ENCODE measurements around the gene USP37.

Gene USP37

DNA sequence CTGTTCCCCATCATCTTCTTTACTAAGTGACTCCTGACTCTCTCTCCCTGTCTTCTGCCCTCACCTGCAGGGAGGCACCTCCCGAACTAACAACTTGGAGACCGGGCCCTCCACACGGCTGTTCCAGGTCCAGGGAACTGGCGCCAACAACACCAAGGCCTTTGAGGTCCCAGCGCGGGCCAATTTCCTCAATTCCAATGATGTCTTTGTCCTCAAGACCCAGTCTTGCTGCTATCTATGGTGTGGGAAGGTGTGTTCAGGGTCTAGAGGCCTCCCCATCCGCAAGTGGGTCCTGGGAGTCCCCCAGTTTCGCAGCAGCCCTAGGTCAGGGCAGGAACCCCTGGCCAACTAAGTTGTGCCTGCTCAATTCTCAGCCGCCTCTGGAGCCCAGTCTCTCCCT lies 133.7 kb downstream of the USP37 start:
- no peak for ATAC-seq
- TF ChIP-seq CREB5 (CRISPR knock-in tag; IDR thresholded peaks at IDR 0.05; ENCODE audit: low read depth): no peak
- TF ChIP-seq OSR1 (CRISPR knock-in tag; IDR thresholded peaks at IDR 0.05): no peak
- TF ChIP-seq, protein P1, sequence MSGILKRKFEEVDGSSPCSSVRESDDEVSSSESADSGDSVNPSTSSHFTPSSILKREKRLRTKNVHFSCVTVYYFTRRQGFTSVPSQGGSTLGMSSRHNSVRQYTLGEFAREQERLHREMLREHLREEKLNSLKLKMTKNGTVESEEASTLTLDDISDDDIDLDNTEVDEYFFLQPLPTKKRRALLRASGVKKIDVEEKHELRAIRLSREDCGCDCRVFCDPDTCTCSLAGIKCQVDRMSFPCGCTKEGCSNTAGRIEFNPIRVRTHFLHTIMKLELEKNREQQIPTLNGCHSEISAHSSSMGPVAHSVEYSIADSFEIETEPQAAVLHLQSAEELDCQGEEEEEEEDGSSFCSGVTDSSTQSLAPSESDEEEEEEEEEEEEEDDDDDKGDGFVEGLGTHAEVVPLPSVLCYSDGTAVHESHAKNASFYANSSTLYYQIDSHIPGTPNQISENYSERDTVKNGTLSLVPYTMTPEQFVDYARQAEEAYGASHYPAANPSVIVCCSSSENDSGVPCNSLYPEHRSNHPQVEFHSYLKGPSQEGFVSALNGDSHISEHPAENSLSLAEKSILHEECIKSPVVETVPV (CRISPR knock-in tag; IDR thresholded peaks at IDR 0.05): no peak
- TF ChIP-seq TOX (CRISPR knock-in tag; IDR thresholded peaks at IDR 0.05; ENCODE audit: borderline replicate concordance): no peak
- TF ChIP-seq TCF4 (CRISPR knock-in tag; IDR thresholded peaks at IDR 0.05; ENCODE audit: borderline replicate concordance): no peak
- TF ChIP-seq ZFP3 (CRISPR knock-in tag; IDR thresholded peaks at IDR 0.05): no peak
- no peak for TF ChIP-seq GLIS3 (CRISPR knock-in tag; IDR thresholded peaks at IDR 0.05)
- TF ChIP-seq TSHZ2 (CRISPR knock-in tag; IDR thresholded peaks at IDR 0.05): no peak
- TF ChIP-seq RARB (CRISPR knock-in tag; IDR thresholded peaks at IDR 0.05): no peak
- TF ChIP-seq POU6F1 (CRISPR knock-in tag; IDR thresholded peaks at IDR 0.05; ENCODE audit: borderline replicate concordance, low read depth): no peak
- no peak for TF ChIP-seq ZC3H10 (CRISPR knock-in tag; IDR thresholded peaks at IDR 0.05)
- TF ChIP-seq PPARA (CRISPR knock-in tag; IDR thresholded peaks at IDR 0.05; ENCODE audit: borderline replicate concordance): no peak
- TF ChIP-seq ESRRG (CRISPR knock-in tag; IDR thresholded peaks at IDR 0.05): no peak
- no peak for TF ChIP-seq ISL1 (CRISPR knock-in tag; IDR thresholded peaks at IDR 0.05)
- TF ChIP-seq BACH2 (CRISPR knock-in tag; IDR thresholded peaks at IDR 0.05; ENCODE audit: borderline replicate concordance): no peak
- TF ChIP-seq SNAI2 (CRISPR knock-in tag; IDR thresholded peaks at IDR 0.05): no peak

DNA sequence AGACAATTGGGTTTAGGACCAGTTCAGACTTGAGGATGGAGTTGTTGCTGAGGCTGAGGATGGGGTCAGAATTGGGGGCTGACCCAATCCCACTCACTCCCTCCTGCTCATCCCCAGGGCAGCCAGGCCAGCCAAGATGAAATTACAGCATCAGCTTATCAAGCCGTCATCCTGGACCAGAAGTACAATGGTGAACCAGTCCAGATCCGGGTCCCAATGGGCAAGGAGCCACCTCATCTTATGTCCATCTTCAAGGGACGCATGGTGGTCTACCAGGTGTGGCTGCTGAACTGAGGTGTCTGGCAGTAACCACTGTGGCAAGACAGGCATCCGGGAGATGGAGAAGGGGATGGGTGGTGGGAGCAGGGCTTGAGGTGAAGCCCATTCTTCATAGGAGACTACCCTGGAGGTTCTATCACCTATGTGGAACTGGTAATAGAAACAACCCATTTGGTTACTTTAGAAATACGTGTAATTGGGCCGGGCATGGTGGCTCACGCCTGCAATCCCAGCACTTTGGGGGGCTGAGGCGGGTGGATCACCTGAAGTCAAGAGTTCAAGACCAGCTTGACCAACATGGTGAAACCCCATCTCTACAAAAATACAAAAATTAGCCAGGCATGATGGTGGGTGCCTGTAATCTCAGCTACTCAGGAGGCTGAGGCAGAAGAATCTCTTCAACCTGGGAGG lies 135.3 kb downstream of the USP37 start:
- TF ChIP-seq CREB5 (CRISPR knock-in tag; IDR thresholded peaks at IDR 0.05; ENCODE audit: low read depth): no peak
- TF ChIP-seq ZFP30 (CRISPR knock-in tag; IDR thresholded peaks at IDR 0.05): no peak
- TF ChIP-seq TCF4 (CRISPR knock-in tag; IDR thresholded peaks at IDR 0.05; ENCODE audit: borderline replicate concordance): no peak
- TF ChIP-seq SNAI2 (CRISPR knock-in tag; IDR thresholded peaks at IDR 0.05): no peak
- no peak for TF ChIP-seq BACH2 (CRISPR knock-in tag; IDR thresholded peaks at IDR 0.05; ENCODE audit: borderline replicate concordance)
- TF ChIP-seq ZNF565 (CRISPR knock-in tag; conservative IDR thresholded peaks at IDR 0.05; ENCODE audit: low read depth): no peak
- ATAC-seq: no peak

GRCh38 chr2:218431878-218432277 lies 136.3 kb downstream of the USP37 start:
- no peak for ATAC-seq
- TF ChIP-seq ESRRG (CRISPR knock-in tag; IDR thresholded peaks at IDR 0.05) (no peak), PPARA (CRISPR knock-in tag; IDR thresholded peaks at IDR 0.05; ENCODE audit: borderline replicate concordance) (no peak), BACH2 (CRISPR knock-in tag; IDR thresholded peaks at IDR 0.05; ENCODE audit: borderline replicate concordance) (no peak), TSHZ2 (CRISPR knock-in tag; IDR thresholded peaks at IDR 0.05) (no peak), SNAI2 (CRISPR knock-in tag; IDR thresholded peaks at IDR 0.05) (no peak), ZNF70 (CRISPR knock-in tag; IDR thresholded peaks at IDR 0.05) (no peak), ISL1 (CRISPR knock-in tag; IDR thresholded peaks at IDR 0.05) (no peak)
- TF ChIP-seq, protein P1 (CRISPR knock-in tag; IDR thresholded peaks at IDR 0.05): no peak

Measured in SK-N-SH treated with all-trans-retinoic acid at 6 μM for 48 hours (cell line).